Neuron (in vitro differentiated cells): ENCODE results near the gene CDH22.

Experiments used
- H2AFZ ChIP-seq: one replicate; pipeline ENCODE4 v1.6.1; 2013; ENCODE audit warnings: low read depth, mild to moderate bottlenecking, inconsistent platforms, low read length, moderate library complexity
- H3K27me3 ChIP-seq: one replicate; pipeline ENCODE4 v1.6.1; 2013; ENCODE audit warnings: low read length; ENCODE audit not compliant: insufficient read depth
- H3K36me3 ChIP-seq: one replicate; pipeline ENCODE4 v1.6.1; 2013; ENCODE audit warnings: low read length; ENCODE audit not compliant: insufficient read depth
- H3K4me1 ChIP-seq: one replicate; pipeline ENCODE4 v1.6.1; 2013; ENCODE audit warnings: low read length; ENCODE audit not compliant: insufficient read depth
- H3K4me3 ChIP-seq: 2 replicates; pipeline ENCODE4 v1.5.1; 2013; ENCODE audit warnings: mild to moderate bottlenecking, low read length, moderate library complexity
- H3K9me3 ChIP-seq: one replicate; pipeline ENCODE4 v1.6.1; 2013; ENCODE audit warnings: low read length

Gene CDH22

GRCh38 chr20:46308258-46309157, at the start of gene CDH22:
TSS of gene CDH22 (minus strand) at chr20:46308498. CDS start at chr20:46251294, 57,204 bp downstream.
- peak within 1 kb of the TSS; percentile 76 for H2AFZ ChIP-seq
- H3K4me1 ChIP-seq, result peaks cover 12% of the 10 kb centered on the region
- H3K9me3 ChIP-seq, result no peaks in the 10 kb centered on the region
- H3K36me3 ChIP-seq, result no peaks in the 10 kb centered on the region
- peaks cover 84% of the 10 kb centered on the region for H3K27me3 ChIP-seq
- peak within 1 kb of the TSS; percentile 43 for H3K4me3 ChIP-seq

- Histone ChIP-seq H2AFZ (no peak overlapping the region), H3K9me3 (no peaks in the 10 kb centered on the region), H3K4me3 (no peak overlapping the region), H3K36me3 (peaks cover 16% of the 10 kb centered on the region), H3K4me1 (peaks cover 2% of the 10 kb centered on the region), H3K27me3 (no peaks in the 10 kb centered on the region)
Measured at GRCh38 chr20:46357030-46357514, 48.8 kb upstream of the CDH22 start.

GRCh38 chr20:46356195-46357029, 48.1 kb upstream of the CDH22 start:
- Histone ChIP-seq H3K27me3 (no peaks in the 10 kb centered on the region), H2AFZ (no peak overlapping the region), H3K4me3 (no peak overlapping the region), H3K9me3 (no peaks in the 10 kb centered on the region), H3K36me3 (peaks cover 12% of the 10 kb centered on the region), H3K4me1 (peaks cover 9% of the 10 kb centered on the region)

- Histone ChIP-seq H3K4me3 (no peak overlapping the region), H3K4me1 (peaks cover 15% of the 10 kb centered on the region), H3K27me3 (no peaks in the 10 kb centered on the region), H3K9me3 (no peaks in the 10 kb centered on the region), H2AFZ (no peak overlapping the region), H3K36me3 (peaks cover 12% of the 10 kb centered on the region)
Measured at GRCh38 chr20:46355778-46356177, 47.5 kb upstream of the CDH22 start.

GRCh38 chr20:46354920-46355654, 46.8 kb upstream of the CDH22 start:
- peaks cover 10% of the 10 kb centered on the region for H3K36me3 ChIP-seq
- H3K9me3 ChIP-seq, result no peaks in the 10 kb centered on the region
- no peak overlapping the region for H2AFZ ChIP-seq
- H3K27me3 ChIP-seq, result no peaks in the 10 kb centered on the region
- peaks cover 22% of the 10 kb centered on the region for H3K4me1 ChIP-seq
- no peak overlapping the region for H3K4me3 ChIP-seq

GRCh38 chr20:46354207-46354555, 45.9 kb upstream of the CDH22 start:
- H3K4me1 ChIP-seq, result peaks cover 31% of the 10 kb centered on the region
- peaks cover 3% of the 10 kb centered on the region for H3K36me3 ChIP-seq
- no peak overlapping the region for H2AFZ ChIP-seq
- H3K27me3 ChIP-seq, result no peaks in the 10 kb centered on the region
- H3K4me3 ChIP-seq, result no peak overlapping the region
- no peaks in the 10 kb centered on the region for H3K9me3 ChIP-seq

GRCh38 chr20:46353500-46354206, 45.4 kb upstream of the CDH22 start:
- Histone ChIP-seq H3K27me3 (no peaks in the 10 kb centered on the region), H2AFZ (no peak overlapping the region), H3K4me3 (no peak overlapping the region), H3K4me1 (peaks cover 36% of the 10 kb centered on the region), H3K9me3 (no peaks in the 10 kb centered on the region), H3K36me3 (peaks cover 3% of the 10 kb centered on the region)

- Histone ChIP-seq H3K4me1 (peaks cover 48% of the 10 kb centered on the region), H3K36me3 (peaks cover 3% of the 10 kb centered on the region), H3K27me3 (no peaks in the 10 kb centered on the region), H3K9me3 (no peaks in the 10 kb centered on the region), H3K4me3 (no peak overlapping the region), H2AFZ (no peak overlapping the region)
Measured at GRCh38 chr20:46352370-46352938, 44.2 kb upstream of the CDH22 start.

- H3K36me3 ChIP-seq, result peaks cover 2% of the 10 kb centered on the region
- no peaks in the 10 kb centered on the region for H3K27me3 ChIP-seq
- H3K4me1 ChIP-seq, result peaks cover 52% of the 10 kb centered on the region
- H3K9me3 ChIP-seq, result no peaks in the 10 kb centered on the region
- H2AFZ ChIP-seq, result no peak overlapping the region
- H3K4me3 ChIP-seq, result no peak overlapping the region
Measured at GRCh38 chr20:46351357-46352058, 43.2 kb upstream of the CDH22 start.

- Histone ChIP-seq H3K36me3 (no peaks in the 10 kb centered on the region), H3K4me1 (peaks cover 52% of the 10 kb centered on the region), H2AFZ (no peak overlapping the region), H3K9me3 (no peaks in the 10 kb centered on the region), H3K27me3 (no peaks in the 10 kb centered on the region), H3K4me3 (no peak overlapping the region)
Measured at GRCh38 chr20:46350986-46351267, 42.6 kb upstream of the CDH22 start.

GRCh38 chr20:46350201-46350985, 42.1 kb upstream of the CDH22 start:
- no peak overlapping the region for H2AFZ ChIP-seq
- peaks cover 52% of the 10 kb centered on the region for H3K4me1 ChIP-seq

More at GRCh38 chr20:46350201-46350985, 42.1 kb upstream of the CDH22 start:
- H3K27me3 ChIP-seq, result no peaks in the 10 kb centered on the region
- H3K4me3 ChIP-seq, result no peak overlapping the region
- no peaks in the 10 kb centered on the region for H3K9me3 ChIP-seq
- H3K36me3 ChIP-seq, result no peaks in the 10 kb centered on the region
